HG03558 (cell line): ENCODE measurements around the gene SNRNP48.

Experiments
- ATAC-seq: cut with Tn5 transposase; IDR thresholded peaks from one replicate; pipeline ENCODE4 v1.9.1; 2021; ENCODE audit warnings: moderate number of reproducible peaks; ENCODE audit not compliant: unreplicated experiment; ENCODE audit errors: extremely low read depth

SNRNP48 gene

DNA sequence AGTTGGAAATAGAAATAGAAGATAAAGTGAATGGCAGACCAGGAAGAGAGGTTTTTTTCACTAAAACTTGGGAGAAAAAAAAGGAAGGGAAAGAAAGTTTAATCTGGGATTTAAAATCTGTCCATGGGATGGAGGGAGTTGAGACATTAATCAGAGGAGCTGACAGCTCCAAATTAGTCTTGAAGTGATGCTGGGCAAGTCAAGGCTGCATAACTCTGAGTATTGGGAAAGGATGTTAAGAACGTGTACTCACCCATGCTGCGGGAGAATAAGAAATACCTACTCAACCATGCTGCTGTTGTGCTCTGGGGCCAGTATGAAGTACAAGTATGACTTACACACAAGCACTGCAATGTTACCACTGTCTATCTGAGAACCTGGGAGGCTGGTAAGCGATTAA is 47.5 kb downstream of the SNRNP48 start:
- ATAC-seq = no peak

DNA sequence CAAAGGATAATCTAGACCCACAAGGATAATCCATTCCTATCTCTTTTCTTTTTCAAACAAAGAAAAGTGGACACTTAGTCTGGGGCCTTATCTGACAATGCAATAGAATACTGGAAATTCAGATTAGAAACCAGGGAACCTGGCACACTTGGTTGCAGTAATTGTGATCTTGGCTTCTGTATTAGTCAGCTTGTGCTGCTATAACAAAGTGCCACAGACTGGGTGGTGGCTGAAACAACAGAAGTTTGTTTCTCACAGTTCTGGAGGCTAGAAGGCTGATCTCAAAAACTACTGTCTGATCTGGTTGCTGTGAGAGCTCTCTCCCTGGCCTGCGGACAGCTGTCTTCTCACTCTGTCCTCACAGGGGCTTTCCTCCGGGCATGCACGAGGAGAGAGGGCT is 49.4 kb downstream of the SNRNP48 start:
- ATAC-seq = no peak

DNA sequence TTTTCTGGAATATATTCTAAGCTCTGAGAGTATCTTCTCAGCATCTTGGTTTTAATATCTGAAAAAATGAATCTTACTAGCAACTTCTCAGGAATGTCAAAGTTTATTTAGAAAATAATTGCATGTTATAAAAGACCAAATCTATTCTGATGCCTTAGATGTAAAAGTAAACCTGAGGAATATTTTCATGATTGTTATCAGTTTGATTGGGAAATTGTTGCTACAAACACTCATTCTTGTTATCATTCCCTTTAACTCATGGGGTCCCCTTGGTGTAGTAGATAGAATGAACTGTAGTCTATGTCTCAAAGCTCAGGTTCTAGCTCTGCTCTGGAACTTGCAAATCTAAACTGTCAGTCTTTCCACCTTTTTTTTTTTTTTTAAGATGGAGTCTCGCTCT is 50.0 kb downstream of the SNRNP48 start:
- no peak for ATAC-seq

DNA sequence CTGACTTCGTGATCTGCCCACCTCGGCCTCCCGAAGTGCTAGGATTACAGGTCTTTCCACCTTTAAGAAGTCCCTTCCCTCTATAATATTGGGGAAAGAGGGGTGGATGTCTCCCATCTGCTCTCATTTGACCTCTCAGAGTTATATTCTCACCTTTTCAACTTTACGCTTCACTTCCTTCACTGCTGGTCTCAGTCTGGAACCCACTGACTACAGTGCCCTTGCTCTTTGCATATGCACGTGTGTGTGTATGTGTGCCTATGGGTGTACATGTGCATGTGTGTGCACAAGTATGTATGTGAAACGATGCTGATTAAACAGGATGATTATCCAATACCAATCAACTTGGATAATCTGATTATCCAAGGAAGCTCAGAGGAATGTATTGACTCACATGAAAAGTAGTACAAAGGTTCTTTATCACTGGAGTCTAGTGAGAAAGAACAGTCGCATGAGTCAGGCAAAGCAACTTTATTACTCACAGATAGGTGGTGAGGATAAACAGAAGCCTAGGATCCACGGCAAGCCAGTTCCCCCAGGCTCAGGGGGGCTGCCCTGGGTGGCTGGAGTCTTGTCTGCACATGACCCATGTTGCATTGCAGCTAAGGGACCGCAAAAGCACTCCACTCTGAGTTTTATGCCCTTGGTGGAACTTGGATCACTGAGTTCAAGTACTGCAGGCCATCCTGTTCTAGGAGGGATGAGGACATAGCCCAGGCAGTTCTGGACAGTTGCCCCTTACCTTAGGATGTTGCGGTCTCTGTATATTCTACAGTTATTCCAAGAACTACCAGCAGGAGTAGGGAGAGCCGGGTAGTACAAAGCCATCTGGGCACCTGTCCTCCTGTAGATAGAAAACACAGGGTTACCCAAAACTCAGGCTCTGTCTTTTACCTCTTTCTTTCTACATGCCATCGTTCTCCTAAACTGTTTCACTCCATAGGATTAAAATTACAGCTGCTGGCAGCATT is 50.9 kb downstream of the SNRNP48 start:
- ATAC-seq = no peak

- ATAC-seq = no peak
These were observed 52.8 kb downstream of the SNRNP48 start for GRCh38 chr6:7642791-7643190.

- no peak for ATAC-seq
These were observed 54.4 kb downstream of the SNRNP48 start for GRCh38 chr6:7644417-7644816.

DNA sequence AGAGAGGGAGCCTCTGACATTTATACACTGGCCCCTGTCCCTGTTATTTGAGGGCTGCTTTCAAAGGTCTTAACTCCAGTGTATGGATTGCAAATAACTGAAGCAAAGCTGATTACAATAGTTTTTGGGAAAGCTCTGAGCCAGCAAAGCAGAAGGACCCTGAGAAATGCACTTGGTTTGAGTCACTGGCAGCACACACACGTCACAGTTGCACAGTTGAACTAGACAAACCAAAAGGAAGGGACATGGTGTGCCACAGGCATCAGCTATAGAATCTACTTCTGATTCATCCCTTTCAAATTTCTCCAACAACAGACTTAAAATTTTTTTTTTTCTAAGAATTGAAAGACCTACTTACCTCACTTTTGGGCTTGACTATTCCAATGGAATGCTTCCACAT is 56.4 kb downstream of the SNRNP48 start:
- ATAC-seq = no peak

GRCh38 chr6:7647504-7647903 is 57.5 kb downstream of the SNRNP48 start:
- ATAC-seq = no peak

DNA sequence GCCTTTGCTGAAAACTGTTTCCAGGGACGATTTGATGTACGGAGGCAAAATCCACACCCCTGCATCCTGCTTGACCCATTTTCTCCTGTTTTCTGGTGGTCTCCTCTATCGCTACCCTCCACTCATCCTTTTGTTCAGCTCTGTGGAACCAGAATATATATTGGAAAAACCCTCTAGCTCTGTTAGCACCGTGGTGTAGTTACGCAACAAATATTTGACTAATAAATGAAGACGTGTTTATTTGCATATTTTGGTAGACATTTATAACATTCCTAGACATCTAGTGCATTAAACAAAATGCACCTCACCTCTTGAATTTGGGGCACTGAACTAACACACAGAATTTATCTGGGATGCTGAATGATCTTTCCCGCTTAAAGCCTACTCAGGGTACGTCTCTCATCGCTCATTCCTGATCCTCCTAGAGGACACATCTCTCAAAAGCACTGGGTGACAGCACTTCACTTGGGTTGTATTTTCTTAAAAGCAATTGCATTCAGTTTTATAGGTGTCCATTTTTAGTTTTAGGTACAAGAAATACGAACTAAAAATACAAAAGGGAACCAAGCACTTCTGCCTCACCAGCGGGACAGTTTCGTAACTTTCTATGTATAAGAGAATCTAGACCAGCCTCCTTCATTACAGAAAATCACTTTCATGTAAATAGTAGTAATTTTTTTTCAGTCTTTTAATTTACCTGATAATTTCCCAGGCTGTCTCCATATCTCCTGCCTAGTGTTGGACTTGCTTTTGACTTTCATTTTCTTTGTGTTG is 59.2 kb downstream of the SNRNP48 start:
- ATAC-seq = no peak

GRCh38 chr6:7650878-7651277 is 60.9 kb downstream of the SNRNP48 start:
- no peak for ATAC-seq

DNA sequence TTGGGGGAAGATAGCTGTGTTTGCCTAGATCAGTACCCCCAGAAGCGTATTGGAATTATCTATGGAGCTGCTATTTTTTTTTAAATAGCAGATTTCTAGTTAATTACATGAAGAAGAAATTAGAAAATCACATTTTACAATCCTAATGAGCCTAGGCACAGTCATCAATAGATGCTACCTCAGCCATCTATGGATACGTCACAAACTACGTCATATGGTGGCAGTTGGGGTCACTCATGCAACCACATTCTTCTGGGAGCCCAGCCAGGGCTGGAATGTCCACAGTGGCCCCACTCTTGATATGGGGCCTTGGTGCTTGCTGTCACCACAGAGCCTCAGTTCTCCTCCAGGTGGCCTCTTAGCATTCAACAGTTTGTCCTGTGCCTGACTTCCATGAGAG is 63.0 kb downstream of the SNRNP48 start:
- ATAC-seq = no peak

- ATAC-seq = no peak
These were observed 66.4 kb downstream of the SNRNP48 start for GRCh38 chr6:7656355-7656754.

- no peak for ATAC-seq
These were observed 68.5 kb downstream of the SNRNP48 start for GRCh38 chr6:7658543-7658942.

GRCh38 chr6:7661364-7661763 is 71.4 kb downstream of the SNRNP48 start:
- no peak for ATAC-seq
